GM21529 (cell line): Measurements from ENCODE around the gene NEBL.

Source experiments
- ATAC-seq: cut with Tn5 transposase; IDR thresholded peaks from one replicate; pipeline ENCODE4 v1.9.1; 2021; ENCODE audit not compliant: unreplicated experiment

NEBL gene

GRCh38 chr10:20870834-20871233 lies 26.3 kb downstream of the NEBL start:
- no peak for ATAC-seq

- ATAC-seq: no peak
These were observed 34.1 kb downstream of the NEBL start for GRCh38 chr10:20863008-20863407.

GRCh38 chr10:20858292-20859124 lies 38.6 kb downstream of the NEBL start:
- ATAC-seq: no peak

GRCh38 chr10:20856484-20856883 lies 40.6 kb downstream of the NEBL start:
- no peak for ATAC-seq

GRCh38 chr10:20855398-20856038 lies 41.6 kb downstream of the NEBL start:
- no peak for ATAC-seq

GRCh38 chr10:20853276-20853675 lies 43.8 kb downstream of the NEBL start:
- ATAC-seq: no peak

- ATAC-seq: no peak
These were observed 44.8 kb downstream of the NEBL start for GRCh38 chr10:20852303-20852702.

- no peak for ATAC-seq
These were observed 49.6 kb downstream of the NEBL start for GRCh38 chr10:20847512-20847911.

- no peak for ATAC-seq
These were observed 50.8 kb downstream of the NEBL start for GRCh38 chr10:20846263-20846662.

- ATAC-seq: no peak
These were observed 55.7 kb downstream of the NEBL start for GRCh38 chr10:20841419-20841818.

- ATAC-seq: no peak
These were observed 57.2 kb downstream of the NEBL start for GRCh38 chr10:20839910-20840309.

- ATAC-seq: no peak
These were observed 58.0 kb downstream of the NEBL start for GRCh38 chr10:20839141-20839540.

GRCh38 chr10:20836401-20836800 lies 60.7 kb downstream of the NEBL start:
- no peak for ATAC-seq

GRCh38 chr10:20835335-20835734 lies 61.8 kb downstream of the NEBL start:
- no peak for ATAC-seq

- no peak for ATAC-seq
These were observed 62.3 kb downstream of the NEBL start for GRCh38 chr10:20834825-20835224.

GRCh38 chr10:20822825-20823224 lies 74.3 kb downstream of the NEBL start:
- no peak for ATAC-seq

- no peak for ATAC-seq
These were observed 79.5 kb downstream of the NEBL start for GRCh38 chr10:20817646-20818045.

GRCh38 chr10:20817116-20817515 lies 80.0 kb downstream of the NEBL start:
- ATAC-seq: no peak

GRCh38 chr10:20814116-20814515 lies 83.0 kb downstream of the NEBL start:
- ATAC-seq: no peak

GRCh38 chr10:20811131-20811530 lies 86.0 kb downstream of the NEBL start:
- no peak for ATAC-seq

GRCh38 chr10:20809631-20810030 lies 87.5 kb downstream of the NEBL start:
- no peak for ATAC-seq

GRCh38 chr10:20806487-20806886 lies 90.6 kb downstream of the NEBL start:
- ATAC-seq: no peak

- no peak for ATAC-seq
These were observed 99.8 kb downstream of the NEBL start for GRCh38 chr10:20797290-20797689.
